GM20000 (cell line): ENCODE measurements around the gene ECSIT.
"Not testable (repeated sequence)": the region's sequence is repeated elsewhere in the genome, so short reads cannot be mapped to it uniquely, and the experiment has no call there.

ENCODE experiments used
- DNase-seq: peaks from one replicate; pipeline ENCODE4 v3.0.0; 2012; ENCODE audit warnings: low spot score
- CTCF ChIP-seq: IDR thresholded peaks from 2 replicates; pipeline ENCODE4 v1.5.1; 2012; ENCODE audit warnings: mild to moderate bottlenecking, control low read depth; ENCODE audit errors: extremely low read depth, missing control alignments

ECSIT gene

GRCh38 chr19:11479090-11479897 lies 49.6 kb downstream of the ECSIT start:
- no peak for TF ChIP-seq CTCF
- peak; percentile 78 for DNase-seq

GRCh38 chr19:11478167-11479089 lies 50.5 kb downstream of the ECSIT start:
- TF ChIP-seq CTCF, result no peak

GRCh38 chr19:11475861-11476260 lies 53.1 kb downstream of the ECSIT start:
- no peak for TF ChIP-seq CTCF
- no peak for DNase-seq

More at GRCh38 chr19:11478167-11479089, 50.5 kb downstream of the ECSIT start:
- no peak for DNase-seq

GRCh38 chr19:11475343-11475742 lies 53.6 kb downstream of the ECSIT start:
- not testable (repeated sequence) for DNase-seq

- no peak for TF ChIP-seq CTCF
These were observed 55.2 kb downstream of the ECSIT start for GRCh38 chr19:11473725-11474124.

GRCh38 chr19:11468266-11468845 lies 60.6 kb downstream of the ECSIT start:
- DNase-seq, result not testable (repeated sequence)

More at GRCh38 chr19:11473725-11474124, 55.2 kb downstream of the ECSIT start:
- DNase-seq, result no peak

GRCh38 chr19:11465600-11465999 lies 63.3 kb downstream of the ECSIT start:
- no peak for TF ChIP-seq CTCF
- DNase-seq, result no peak
